Measurements from ENCODE around the gene ITGA3. TPM values are rescaled to one million over a fixed set of nuclear protein-coding genes. Genes with fewer than 3 reads are reported as not detected.

Gene ITGA3
- total RNA-seq, 1 donor from 2014 or later, result 23.4 TPM

Other genes starting within 250 kb of the ITGA3 start
- not detected in 2 replicates for gene TAC4, start 208.0 kb upstream of the ITGA3 start, total RNA-seq
- gene DLX4, start 86.9 kb upstream of the ITGA3 start, total RNA-seq, result 0.17 TPM in 1 of 2 replicates, not detected in the other
- not detected in 2 replicates for gene DLX3, start 60.9 kb upstream of the ITGA3 start, total RNA-seq
- 17.9 and 25.6 TPM in 2 replicates for gene PDK2, start 39.2 kb downstream of the ITGA3 start, total RNA-seq
- gene SAMD14, start 74.0 kb downstream of the ITGA3 start, total RNA-seq, result 2.0 and 2.7 TPM in 2 replicates
- gene PPP1R9B, start 94.6 kb downstream of the ITGA3 start, total RNA-seq, result 179 and 183 TPM in 2 replicates
- 0.54 and 1.0 TPM in 2 replicates for gene SGCA, start 109.9 kb downstream of the ITGA3 start, total RNA-seq
- gene COL1A1, start 145.5 kb downstream of the ITGA3 start, total RNA-seq, result 0.17 and 0.47 TPM in 2 replicates
- 0.29 and 0.34 TPM in 2 replicates for gene TMEM92, start 218.4 kb downstream of the ITGA3 start, total RNA-seq

All from T-helper 1 cell treated with Interleukin-12 subunit alpha and Interleukin-12 subunit beta and Interleukin-4 antibody, amounts not matched to agents 30 ng/mL and 1 ng/mL, for 36 hours (primary cell).